ENCODE results near the gene RINT1. TPM values are rescaled to one million over a fixed set of nuclear protein-coding genes. Genes with fewer than 3 reads are reported as not detected.
"Not testable (repeated sequence)": the region's sequence is repeated elsewhere in the genome, so short reads cannot be mapped to it uniquely, and the experiment has no call there.

Gene RINT1
- polyA plus RNA-seq, 3 donors = 3.2 to 11.8 (median 5.2) TPM

DNA sequence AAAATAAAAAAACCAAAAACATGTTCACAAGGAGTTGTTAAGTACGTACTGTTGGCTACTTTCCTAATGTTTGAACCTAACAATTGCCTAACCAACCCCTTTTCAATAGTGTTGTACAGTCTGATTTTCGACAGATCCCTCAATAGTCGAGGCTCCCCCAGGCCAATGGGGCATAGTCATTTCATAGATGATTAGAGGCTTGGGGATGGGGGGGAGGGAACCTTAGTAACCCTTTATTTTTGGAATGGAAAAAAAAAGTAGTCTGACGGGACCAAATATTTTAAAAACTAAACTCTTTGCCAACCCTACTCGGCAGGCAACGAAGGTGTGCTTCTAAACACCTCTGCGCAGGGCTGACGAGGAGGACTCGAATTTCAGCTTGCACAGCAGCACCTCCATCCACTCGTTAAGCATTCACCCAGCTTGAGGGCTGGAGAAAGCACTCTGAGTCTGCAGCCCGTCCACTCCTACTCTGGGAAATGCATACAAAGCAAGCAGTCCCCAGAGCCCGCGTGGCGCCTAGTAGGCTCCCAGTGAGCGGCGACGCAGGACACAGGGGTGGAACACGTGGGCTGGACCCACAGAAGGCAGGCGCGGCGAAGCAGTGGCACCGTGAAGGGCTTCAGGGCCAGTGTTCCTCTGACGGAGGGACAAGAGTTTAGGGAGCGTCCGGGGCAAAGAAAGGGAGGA lies 10.8 kb upstream of the RINT1 start:
- H3K9ac ChIP-seq (ENCODE audit: insufficient read depth, low read length, poor library complexity, severe bottlenecking) = peak overlapping the region; percentile 65
- no peaks in the 10 kb centered on the region for H3K36me3 ChIP-seq (replicated peaks in 1 of 2; ENCODE audit: control insufficient read depth in 1 of 2, insufficient read depth in 2 of 2, low read length in 2 of 2)
- peak overlapping the region; percentile 45 to 73 (median 67) for H3K4me3 ChIP-seq (replicated peaks in 1 of 3; ENCODE audit: low read depth in 2 of 3, low read length in 3 of 3)
- H3K27ac ChIP-seq (ENCODE audit: low read depth in 1 of 2, low read length in 2 of 2) = no peak overlapping the region
- Mint-ChIP-seq H3K4me1 (peaks cover 24% of the 10 kb centered on the region), H3K27ac (peak overlapping the region; percentile 24 to 86 (median 76)), H3K9me3 (no peaks in the 10 kb centered on the region), H3K27me3 (ENCODE audit: low read depth in 3 of 3) (peaks cover 2 to 7% (median 2%) of the 10 kb centered on the region in 3 donors), H3K36me3 (peaks cover 0 to 3% of the 10 kb centered on the region in 2 donors), H3K4me3 (peak overlapping the region; percentile 93 to 97)
- intact Hi-C loops (cut with micrococcal nuclease) = no loop called here
- WGBS (ENCODE audit: insufficient coverage) = 8% methylated on average over 22 of the region's 25 CpGs
- TF ChIP-seq, protein P1, sequence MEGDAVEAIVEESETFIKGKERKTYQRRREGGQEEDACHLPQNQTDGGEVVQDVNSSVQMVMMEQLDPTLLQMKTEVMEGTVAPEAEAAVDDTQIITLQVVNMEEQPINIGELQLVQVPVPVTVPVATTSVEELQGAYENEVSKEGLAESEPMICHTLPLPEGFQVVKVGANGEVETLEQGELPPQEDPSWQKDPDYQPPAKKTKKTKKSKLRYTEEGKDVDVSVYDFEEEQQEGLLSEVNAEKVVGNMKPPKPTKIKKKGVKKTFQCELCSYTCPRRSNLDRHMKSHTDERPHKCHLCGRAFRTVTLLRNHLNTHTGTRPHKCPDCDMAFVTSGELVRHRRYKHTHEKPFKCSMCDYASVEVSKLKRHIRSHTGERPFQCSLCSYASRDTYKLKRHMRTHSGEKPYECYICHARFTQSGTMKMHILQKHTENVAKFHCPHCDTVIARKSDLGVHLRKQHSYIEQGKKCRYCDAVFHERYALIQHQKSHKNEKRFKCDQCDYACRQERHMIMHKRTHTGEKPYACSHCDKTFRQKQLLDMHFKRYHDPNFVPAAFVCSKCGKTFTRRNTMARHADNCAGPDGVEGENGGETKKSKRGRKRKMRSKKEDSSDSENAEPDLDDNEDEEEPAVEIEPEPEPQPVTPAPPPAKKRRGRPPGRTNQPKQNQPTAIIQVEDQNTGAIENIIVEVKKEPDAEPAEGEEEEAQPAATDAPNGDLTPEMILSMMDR (IDR thresholded peaks at IDR 0.05) = no peak
- H3K9me3 ChIP-seq (replicated peaks in 1 of 2; ENCODE audit: control insufficient read depth in 1 of 2, insufficient read depth in 1 of 2, low read length in 2 of 2) = no peaks in the 10 kb centered on the region
- no peaks in the 10 kb centered on the region for H4K20me1 ChIP-seq (ENCODE audit: insufficient read depth, low read length)
- H3K4me2 ChIP-seq (replicated peaks; ENCODE audit: extremely low read depth, low read length, poor library complexity, severe bottlenecking) = peak overlapping the region; percentile 78
- no peaks in the 10 kb centered on the region for H3K27me3 ChIP-seq (ENCODE audit: control insufficient read depth in 2 of 2, insufficient read depth in 2 of 2, low read length in 2 of 2)
- no peaks in the 10 kb centered on the region for H3K79me2 ChIP-seq (ENCODE audit: insufficient read depth, low read length)
- H2AFZ ChIP-seq (ENCODE audit: insufficient read depth, low read depth, low read length, poor library complexity, severe bottlenecking) = peak overlapping the region; percentile 78
- H3K4me1 ChIP-seq (ENCODE audit: control insufficient read depth in 1 of 2, insufficient read depth in 2 of 2, low read length in 2 of 2) = peaks cover 22 to 27% of the 10 kb centered on the region in 2 donors
- DNase-seq = peak in 2 of 3 donors; percentile 15 to 18

DNA sequence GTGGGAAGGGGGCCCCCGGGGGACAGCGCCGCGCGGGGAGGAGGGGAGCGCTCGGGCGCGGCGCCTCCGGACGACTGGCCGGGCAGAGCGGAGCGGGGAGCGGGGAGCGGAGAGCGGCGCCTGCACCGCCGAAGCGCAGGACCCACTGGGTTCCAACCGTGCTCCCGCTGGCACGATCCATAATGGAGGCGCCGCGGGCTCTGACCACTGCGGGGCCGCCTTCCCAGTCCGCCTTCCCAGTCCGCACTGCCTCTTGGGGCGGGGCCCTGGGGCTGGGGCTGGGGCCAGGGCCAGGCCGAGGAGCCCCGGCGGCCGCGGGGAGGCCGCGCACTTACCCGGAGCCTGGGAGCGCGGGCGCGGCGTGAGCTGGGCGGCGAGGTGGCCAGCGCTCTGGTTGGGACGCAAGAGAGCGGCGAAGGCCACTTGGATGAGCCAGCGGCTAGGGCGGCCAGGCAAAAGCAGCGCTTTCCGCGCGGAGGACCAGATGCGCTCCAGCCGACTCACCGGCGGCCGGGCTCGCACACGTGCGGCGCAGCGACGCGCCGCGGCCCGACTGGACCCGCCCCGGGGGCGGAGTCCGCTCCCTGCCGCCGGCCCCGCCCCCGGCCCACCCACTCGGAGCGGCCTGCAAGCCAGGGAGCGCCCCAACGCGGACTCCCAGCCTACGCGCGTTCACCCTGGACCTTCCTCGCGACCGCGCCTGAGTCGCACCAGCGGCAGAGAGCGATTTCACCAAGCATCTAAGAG lies 10.1 kb upstream of the RINT1 start, which contains the start of gene PUS7:
Gene PUS7, minus strand, starts transcription at position 555 of the 747 bp plus-strand sequence. CDS start 13,759 bp downstream, outside the sequence.
- H3K36me3 ChIP-seq (replicated peaks in 1 of 2; ENCODE audit: control insufficient read depth in 1 of 2, insufficient read depth in 2 of 2, low read length in 2 of 2) = no peaks in the 10 kb centered on the region
- no peaks in the 10 kb centered on the region for H4K20me1 ChIP-seq (ENCODE audit: insufficient read depth, low read length)
- peak; percentile 75 to 79 (median 75) for DNase-seq
- Mint-ChIP-seq H3K27me3 (ENCODE audit: low read depth in 3 of 3) (peaks cover 2 to 7% (median 3%) of the 10 kb centered on the region in 3 donors), H3K4me1 (peaks cover 21% of the 10 kb centered on the region), H3K27ac (peak within 1 kb of the TSS; percentile 24 to 86 (median 76)), H3K4me3 (peak within 1 kb of the TSS; percentile 93 to 97), H3K36me3 (peaks cover 0 to 3% of the 10 kb centered on the region in 2 donors), H3K9me3 (no peaks in the 10 kb centered on the region)
- peaks cover 22 to 27% of the 10 kb centered on the region in 2 donors for H3K4me1 ChIP-seq (ENCODE audit: control insufficient read depth in 1 of 2, insufficient read depth in 2 of 2, low read length in 2 of 2)
- peak within 1 kb of the TSS; percentile 45 to 73 (median 67) for H3K4me3 ChIP-seq (replicated peaks in 1 of 3; ENCODE audit: low read depth in 2 of 3, low read length in 3 of 3)
- peak within 1 kb of the TSS; percentile 78 for H2AFZ ChIP-seq (ENCODE audit: insufficient read depth, low read depth, low read length, poor library complexity, severe bottlenecking)
- under 1% methylated on average over 95 of the region's 96 CpGs for WGBS (ENCODE audit: insufficient coverage)
- no peaks in the 10 kb centered on the region for H3K79me2 ChIP-seq (ENCODE audit: insufficient read depth, low read length)
- H3K9ac ChIP-seq (ENCODE audit: insufficient read depth, low read length, poor library complexity, severe bottlenecking) = peak within 1 kb of the TSS; percentile 65
- peak within 1 kb of the TSS; percentile 78 for H3K4me2 ChIP-seq (replicated peaks; ENCODE audit: extremely low read depth, low read length, poor library complexity, severe bottlenecking)
- H3K27me3 ChIP-seq (ENCODE audit: control insufficient read depth in 2 of 2, insufficient read depth in 2 of 2, low read length in 2 of 2) = no peaks in the 10 kb centered on the region
- H3K27ac ChIP-seq (ENCODE audit: low read depth in 1 of 2, low read length in 2 of 2) = peak within 1 kb of the TSS in 1 of 2 donors; percentile 38
- no peaks in the 10 kb centered on the region for H3K9me3 ChIP-seq (replicated peaks in 1 of 2; ENCODE audit: control insufficient read depth in 1 of 2, insufficient read depth in 1 of 2, low read length in 2 of 2)
- intact Hi-C loops (cut with micrococcal nuclease) = no loop called here
- TF ChIP-seq, protein P1 (IDR thresholded peaks at IDR 0.05) = no peak

DNA sequence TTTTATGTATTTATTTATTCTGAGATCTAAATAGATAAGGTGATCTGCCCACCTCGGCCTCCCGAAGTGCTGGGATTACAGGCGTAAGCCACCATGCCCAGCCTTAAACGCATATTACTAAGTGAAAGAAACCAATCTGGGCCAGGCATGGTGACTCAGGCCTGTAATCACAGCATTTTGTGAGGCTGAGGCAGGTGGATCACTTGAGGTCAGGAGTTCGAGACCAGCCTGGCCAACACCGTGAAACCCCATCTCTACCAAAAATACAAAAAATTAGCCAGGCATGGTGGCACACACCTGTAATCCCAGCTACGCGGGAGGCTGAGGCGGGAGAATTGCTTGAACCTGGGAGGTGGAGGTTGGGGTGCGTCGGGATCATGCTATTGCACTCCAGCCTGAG lies 7.6 kb upstream of the RINT1 start:
- peaks cover 21% of the 10 kb centered on the region for H3K4me1 Mint-ChIP-seq
- H3K9me3 Mint-ChIP-seq; H3K4me2 ChIP-seq (replicated peaks; ENCODE audit: extremely low read depth, low read length, poor library complexity, severe bottlenecking); H3K9me3 ChIP-seq (replicated peaks in 1 of 2; ENCODE audit: control insufficient read depth in 1 of 2, insufficient read depth in 1 of 2, low read length in 2 of 2); H2AFZ ChIP-seq (ENCODE audit: insufficient read depth, low read depth, low read length, poor library complexity, severe bottlenecking); H3K79me2 ChIP-seq (ENCODE audit: insufficient read depth, low read length); intact Hi-C loops (cut with micrococcal nuclease); H3K27ac Mint-ChIP-seq; H3K36me3 ChIP-seq (replicated peaks in 1 of 2; ENCODE audit: control insufficient read depth in 1 of 2, insufficient read depth in 2 of 2, low read length in 2 of 2); H3K27ac ChIP-seq (ENCODE audit: low read depth in 1 of 2, low read length in 2 of 2); H3K4me3 Mint-ChIP-seq; H3K27me3 Mint-ChIP-seq (ENCODE audit: low read depth in 3 of 3); H3K27me3 ChIP-seq (ENCODE audit: control insufficient read depth in 2 of 2, insufficient read depth in 2 of 2, low read length in 2 of 2); H3K36me3 Mint-ChIP-seq; DNase-seq; H4K20me1 ChIP-seq (ENCODE audit: insufficient read depth, low read length); H3K4me3 ChIP-seq (replicated peaks in 1 of 3; ENCODE audit: low read depth in 2 of 3, low read length in 3 of 3); H3K9ac ChIP-seq (ENCODE audit: insufficient read depth, low read length, poor library complexity, severe bottlenecking): not testable (repeated sequence)
- peaks cover 22 to 27% of the 10 kb centered on the region in 2 donors for H3K4me1 ChIP-seq (ENCODE audit: control insufficient read depth in 1 of 2, insufficient read depth in 2 of 2, low read length in 2 of 2)
- 91% methylated on average over 4 of the region's 11 CpGs for WGBS (ENCODE audit: insufficient coverage)
